GM19395 (cell line): ENCODE data around the gene MARCHF3.

ENCODE experiments used
- ATAC-seq: cut with Tn5 transposase; IDR thresholded peaks from one replicate; pipeline ENCODE4 v1.9.1; 2021; ENCODE audit warnings: mild to moderate bottlenecking, moderate library complexity; ENCODE audit not compliant: unreplicated experiment

MARCHF3 gene

DNA sequence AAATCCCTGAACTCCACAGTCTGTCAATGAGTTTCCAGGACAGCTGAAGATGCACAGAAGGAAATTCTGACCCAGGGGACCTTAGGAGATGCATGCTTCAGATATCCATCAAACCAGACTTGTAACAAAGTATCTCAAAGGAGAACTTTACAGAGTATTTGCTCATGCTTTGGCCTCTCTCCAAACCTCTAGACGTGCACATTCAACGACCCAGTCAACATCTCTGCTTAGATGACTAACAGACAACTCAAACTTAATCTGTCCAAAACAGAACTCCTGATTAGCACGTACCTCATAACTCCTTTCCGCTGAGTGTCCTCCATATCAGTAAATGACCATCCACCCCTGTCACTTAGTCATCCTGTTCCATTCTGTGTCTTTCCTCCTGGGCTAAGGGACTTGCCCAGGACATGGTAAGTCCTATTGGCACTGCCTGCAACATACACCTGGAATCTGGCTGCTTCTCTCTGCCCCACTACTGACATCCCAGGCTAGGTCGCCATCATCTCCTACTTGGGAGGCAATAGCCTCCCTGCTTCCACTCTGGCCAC, 146.0 kb downstream of the MARCHF3 start:
- ATAC-seq, result no peak

DNA sequence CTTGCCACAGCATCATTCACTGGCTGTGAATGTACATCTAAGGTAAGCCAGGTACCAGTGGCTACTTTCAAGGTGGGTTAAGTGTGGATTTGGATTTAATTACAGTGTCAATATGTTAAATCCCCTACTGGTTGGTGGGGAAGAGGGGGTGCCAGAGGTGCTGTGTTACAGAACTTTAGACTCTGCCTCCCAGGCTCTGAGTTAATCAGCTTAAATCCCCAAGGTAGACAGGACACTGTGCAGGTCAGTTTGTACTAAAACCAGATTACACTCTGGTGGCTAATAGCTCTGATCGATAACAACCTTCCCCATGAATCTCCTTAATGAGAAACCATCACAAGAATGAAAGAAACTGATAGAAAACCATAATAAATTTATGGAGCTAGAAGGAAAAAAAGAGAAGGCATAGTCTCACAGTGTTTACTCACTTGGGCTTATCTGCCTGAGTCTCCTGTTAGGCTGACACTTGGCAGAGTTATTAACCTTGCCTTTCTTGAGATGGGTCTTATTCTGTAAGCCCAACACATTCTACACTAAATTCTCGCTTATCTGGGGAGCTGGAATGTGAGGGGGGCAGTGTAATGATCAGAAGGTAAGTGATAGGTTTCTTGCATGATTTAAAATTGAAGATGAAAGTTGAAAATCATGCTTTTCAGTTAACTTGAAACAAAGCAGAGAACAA, 146.7 kb downstream of the MARCHF3 start:
- ATAC-seq, result no peak

DNA sequence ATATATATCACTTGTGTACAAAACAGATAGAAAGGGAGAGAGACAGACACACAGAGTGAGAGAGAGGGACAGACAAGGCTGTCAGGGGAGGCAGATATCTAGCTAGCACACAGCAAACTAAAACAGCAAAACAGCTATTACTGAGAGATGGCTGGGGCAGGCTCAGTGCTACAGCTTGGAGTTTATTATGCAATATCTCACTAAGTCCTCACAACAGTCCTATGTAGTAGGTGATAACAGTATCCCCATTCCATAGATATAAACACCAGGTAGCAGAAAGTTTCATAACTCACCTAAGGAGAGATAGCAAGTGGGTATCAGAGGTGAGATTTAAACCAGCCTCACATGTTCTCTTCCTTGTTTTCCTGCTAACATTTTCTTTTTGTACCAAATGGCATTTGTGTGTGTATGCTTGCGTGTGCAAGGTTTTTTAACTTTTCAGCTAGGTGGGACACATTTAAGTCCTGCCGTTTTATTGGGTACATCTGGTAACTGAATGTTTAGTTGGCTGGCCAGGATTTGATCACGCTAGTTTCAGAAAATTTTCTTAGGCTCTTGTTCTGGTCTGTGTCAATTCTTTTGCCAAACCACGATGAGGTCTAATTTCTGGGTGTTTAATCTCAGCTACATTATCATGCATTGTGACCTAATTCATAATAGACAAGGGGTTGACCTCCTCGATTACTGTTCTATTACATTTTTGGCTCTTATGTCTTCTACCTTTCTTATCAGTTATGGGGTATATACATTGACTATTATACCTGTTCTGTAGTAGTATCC, 148.3 kb downstream of the MARCHF3 start:
- ATAC-seq, result no peak

DNA sequence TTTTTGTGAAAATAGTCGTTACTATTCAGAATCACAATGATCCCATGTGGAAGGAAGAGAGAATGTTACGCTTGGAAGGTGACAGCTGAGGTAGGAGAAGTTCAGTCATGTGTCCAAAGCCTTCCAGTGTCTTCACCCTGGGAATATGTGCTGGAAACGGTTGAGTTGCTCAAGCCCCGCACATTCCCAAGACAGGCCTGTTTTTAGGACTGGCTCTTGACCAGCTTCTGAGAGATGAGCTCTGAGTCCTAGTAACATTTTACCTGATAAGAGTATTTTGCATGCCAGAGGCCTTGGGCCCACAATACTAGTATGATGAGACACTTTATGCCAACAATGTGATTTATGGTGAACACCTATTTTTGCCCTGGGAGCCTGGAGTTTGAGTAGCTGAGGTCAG, 151.7 kb downstream of the MARCHF3 start:
- ATAC-seq, result no peak

DNA sequence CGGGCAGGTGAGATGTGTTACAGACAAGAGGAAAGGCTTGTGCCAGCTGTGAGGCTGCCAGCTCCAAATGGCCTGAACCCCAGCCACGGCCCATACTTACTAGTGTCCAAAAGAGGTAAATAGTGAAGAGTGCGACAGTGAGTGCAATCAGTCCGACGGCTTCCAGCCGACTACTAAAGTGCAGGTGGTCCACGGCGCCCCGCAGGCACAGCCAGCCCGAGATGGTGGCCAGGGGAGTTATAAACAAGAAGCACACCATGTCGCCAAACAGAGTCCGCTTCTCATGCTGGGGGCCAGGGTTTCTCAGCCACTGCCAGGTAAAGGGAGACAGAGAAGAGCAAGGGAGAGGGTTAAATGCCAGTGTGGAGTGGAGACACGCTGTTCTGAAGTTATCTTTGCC, 152.3 kb downstream of the MARCHF3 start:
- ATAC-seq, result no peak

DNA sequence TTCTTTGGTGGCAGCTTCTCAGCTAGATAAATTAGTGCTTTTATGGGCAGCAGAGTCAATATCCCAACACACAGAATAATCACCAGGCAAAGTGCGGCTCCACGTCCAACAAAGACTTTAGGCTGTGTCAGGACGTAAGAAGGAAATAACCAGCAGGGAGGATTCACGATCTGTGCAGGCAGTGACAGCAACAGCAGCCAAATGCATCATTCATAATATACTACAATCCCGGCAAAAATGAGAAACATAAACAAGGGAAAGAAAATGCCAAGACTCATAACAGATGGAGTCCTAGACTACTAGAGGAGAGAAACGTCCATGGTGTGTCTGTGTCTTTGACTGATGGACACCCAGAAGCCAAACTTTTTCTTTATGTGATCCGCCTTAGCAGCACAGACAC, 152.8 kb downstream of the MARCHF3 start:
- ATAC-seq, result no peak

- ATAC-seq, result no peak
Observed at GRCh38 chr5:126875303-126875785, 155.0 kb downstream of the MARCHF3 start.

- ATAC-seq, result no peak
Observed at GRCh38 chr5:126872561-126873354, 157.6 kb downstream of the MARCHF3 start.

GRCh38 chr5:126871441-126871840, 158.9 kb downstream of the MARCHF3 start:
- ATAC-seq, result no peak

DNA sequence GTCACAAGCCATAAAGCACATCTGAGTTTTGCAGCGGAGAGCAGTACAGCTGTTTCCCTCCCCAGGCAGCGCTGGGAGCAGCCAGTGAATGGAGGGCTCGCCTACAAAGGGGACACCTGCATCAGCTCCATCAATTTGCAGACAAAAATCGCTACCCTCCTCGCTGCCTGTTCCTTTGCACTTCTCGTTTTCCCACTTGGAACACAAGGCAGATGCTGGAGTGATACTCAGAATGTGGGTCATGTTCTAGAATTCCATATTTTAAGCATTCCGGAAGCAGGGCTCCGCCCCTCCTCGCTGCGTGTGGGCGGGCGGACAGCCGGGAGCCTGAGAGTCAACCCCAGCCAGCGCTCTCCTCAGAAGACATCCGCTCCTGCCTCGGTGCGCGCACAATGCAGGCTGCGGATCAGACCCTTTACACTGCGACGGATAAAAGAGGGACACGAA, 161.3 kb downstream of the MARCHF3 start:
- ATAC-seq, result peak; percentile 81

GRCh38 chr5:126868338-126869004, 161.9 kb downstream of the MARCHF3 start:
- ATAC-seq, result no peak

DNA sequence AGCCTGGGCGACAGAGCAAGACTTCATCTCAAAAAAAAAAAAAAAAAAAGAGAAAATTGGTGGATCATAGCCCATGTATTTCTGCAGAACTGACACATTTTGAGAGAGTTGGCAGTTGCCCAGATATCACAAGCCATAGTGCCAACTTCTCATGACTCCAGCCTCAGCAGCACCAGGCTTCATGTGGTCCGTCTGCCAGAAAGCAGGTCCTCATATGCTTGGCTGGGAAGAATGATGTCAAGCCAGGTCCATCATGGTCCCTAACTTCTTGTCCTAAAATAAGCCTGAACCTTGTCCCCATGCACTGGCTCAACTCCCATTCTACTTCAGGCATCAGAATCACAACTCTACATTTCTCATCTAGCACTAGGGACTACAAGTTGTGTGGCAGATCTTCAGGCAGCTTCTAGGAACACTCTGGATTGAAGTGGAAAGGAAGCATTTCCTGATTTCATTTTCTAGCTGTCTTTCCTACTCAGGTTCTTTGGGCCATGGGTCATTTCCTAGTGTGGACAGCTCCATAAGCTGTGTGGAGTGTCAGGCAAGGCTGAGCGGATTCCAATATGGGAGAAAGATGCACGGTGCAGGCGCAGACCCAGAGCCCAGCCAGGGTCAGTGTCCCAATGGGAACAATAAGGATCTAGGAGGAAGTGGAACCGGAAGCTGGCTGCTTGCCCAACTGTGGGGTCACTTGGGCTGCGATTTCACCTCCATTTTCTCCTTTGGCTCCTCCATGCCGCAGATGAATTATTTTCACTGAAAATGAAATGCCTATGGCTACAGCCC, 163.3 kb downstream of the MARCHF3 start:
- no peak for ATAC-seq

DNA sequence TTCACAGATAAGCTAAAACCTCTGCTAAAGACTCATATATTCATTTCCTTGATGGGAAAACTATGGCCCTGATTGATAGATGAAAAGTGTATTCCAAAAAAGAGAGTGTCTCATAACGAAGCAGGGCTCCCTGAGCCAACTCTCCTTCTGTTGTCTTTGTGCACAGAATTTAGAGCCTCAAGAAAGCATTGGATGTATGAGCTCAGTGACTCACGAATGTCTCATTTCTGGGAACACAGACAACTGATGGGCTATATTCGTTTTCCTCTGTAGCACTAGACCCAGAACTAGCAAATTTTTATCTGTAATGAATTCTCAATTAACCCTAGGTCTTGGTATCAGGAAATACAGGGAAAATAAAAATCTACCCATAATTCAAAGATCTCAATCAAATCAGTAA, 165.1 kb downstream of the MARCHF3 start:
- no peak for ATAC-seq

DNA sequence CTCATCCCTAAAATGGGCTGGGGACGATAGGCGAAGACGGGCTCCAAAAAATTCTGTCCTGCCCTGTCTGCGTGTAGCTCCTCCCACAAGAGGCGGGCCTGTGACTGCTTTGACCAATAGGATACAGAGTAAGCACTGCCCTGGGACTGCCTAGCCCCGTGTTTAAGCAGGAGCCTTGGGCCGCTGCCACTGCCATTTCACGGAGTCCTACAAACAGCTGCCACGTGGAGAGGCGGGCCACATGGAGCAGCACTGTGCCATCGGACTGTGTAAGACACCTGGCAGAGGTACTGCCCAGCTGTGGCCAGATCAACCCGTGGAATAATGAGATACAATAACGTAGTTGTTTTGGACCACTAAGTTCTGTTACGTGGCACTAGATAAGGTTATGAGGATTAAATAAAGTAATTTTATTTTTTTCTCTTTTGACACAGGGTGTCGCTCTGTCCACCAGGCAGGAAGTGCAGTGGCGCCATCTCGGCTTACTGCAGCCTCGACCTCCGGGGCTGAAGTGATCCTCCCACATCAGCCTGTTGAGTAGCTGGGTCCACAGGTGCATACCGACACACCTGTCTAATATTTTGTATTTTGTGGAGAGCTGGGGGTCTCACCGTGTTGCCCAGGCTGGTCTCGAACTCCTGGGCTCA, 166.2 kb downstream of the MARCHF3 start:
- no peak for ATAC-seq

DNA sequence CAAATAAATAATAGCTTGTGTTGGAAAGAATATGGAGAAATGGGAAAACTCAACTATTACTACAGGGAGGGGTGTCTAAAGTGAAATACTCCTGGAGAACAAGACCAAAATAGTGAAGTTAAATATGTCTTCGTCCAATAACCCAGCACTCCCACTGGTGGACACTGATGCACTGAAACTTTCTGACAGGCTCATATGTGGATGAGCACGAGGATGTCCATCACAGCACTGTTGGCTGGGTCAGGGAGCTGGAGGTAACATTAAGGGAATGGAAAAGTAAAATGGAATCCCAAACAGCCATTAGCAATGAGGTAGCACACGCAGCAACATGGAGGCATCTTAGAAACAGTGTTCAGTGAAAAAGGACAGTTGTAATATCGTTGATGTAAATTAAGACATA, 167.0 kb downstream of the MARCHF3 start:
- ATAC-seq, result no peak

- no peak for ATAC-seq
Observed at GRCh38 chr5:126858441-126858840, 171.9 kb downstream of the MARCHF3 start.

DNA sequence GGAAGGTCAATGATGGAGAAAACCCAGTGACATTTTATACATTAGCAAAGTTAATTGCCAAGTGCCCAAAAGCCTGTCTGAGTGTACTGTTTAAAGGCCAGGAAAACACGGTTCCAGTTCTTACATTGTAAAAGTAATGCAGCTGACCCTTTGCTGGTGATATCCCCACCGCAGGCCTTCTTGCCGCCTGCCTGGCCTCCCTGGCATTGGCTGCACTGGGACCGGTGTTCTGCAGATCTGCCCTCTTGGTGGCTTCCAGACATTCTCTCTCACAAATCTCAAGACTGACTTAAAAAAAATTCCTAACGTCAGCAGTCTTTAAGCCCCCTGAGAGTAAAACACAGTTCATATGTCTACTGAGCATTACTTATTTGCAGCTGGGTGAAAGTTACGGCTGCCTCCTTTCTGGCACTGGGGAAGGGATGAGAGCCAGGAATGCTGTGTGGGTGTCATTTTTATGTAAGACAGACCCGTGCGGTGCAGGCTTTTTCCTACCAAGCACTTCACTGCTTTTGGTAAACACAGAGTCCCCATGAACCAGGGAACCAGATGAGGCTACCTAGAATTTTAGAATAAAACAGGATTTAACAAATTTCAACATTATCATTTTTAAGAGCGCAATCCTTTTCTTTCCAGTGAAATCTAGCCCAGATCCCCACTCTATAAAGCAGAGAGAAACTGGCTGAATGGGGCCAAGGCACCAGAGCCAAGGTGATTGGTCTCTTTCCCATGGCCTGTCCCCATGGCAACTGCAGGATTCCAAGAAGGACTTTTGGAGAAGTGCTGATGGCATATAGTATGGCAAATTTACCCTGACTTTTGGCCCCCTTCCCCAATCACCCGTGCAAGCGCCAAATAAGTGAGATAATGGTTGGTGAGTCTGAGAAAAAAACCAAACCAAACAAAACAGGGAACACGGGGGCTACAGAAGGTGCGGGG, 172.6 kb downstream of the MARCHF3 start:
- no peak for ATAC-seq

DNA sequence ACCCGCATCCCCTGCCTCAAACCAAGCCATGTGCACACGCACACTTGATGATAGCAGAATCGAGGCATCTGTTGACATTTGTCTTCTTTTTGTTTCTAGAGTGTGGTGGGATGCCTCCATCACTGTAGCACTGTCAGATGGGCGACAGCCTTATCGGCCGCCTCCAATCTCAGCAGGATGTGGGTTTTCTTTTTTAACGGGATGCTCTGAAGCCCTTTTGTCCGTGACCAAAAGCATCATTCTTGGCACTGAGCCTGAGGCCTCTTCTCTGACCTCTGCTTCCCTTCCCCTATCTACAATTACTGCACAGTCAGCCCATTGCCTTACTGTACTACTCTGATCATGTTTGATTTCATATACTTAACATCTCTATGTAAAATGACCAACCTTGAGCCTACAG, 175.1 kb downstream of the MARCHF3 start:
- ATAC-seq, result no peak
